H1 (cell line): ENCODE data around the gene SORL1-AS1.

Source experiments
- CTCF ChIA-PET: fragments of 300-600 bp; sonication (Branson Sonifier 250); formaldehyde crosslinking; loops from one replicate; lab custom pipeline; 2021; ENCODE audit not compliant: partially characterized antibody; lab: Charles Lee
- POLR2A ChIA-PET: fragments of 300-600 bp; sonication (Branson Sonifier 250); formaldehyde crosslinking; loops from one replicate; lab custom pipeline; 2021; ENCODE audit warnings: inconsistent platforms; ENCODE audit not compliant: partially characterized antibody; lab: Charles Lee
- DNase-seq, 2 experiments: peaks; one replicate each; pipeline versions ENCODE4 v3.0.0 to v3.0.0-alpha.2; 2010 to 2022; ENCODE audit warnings: low spot score in 2 of 2, low read depth in 1 of 2, mixed read lengths in 1 of 2
- FAIRE-seq: peaks from 2 replicates; lab custom pipeline; 2011; peaks lifted over from hg19 to GRCh38; lab: Jason Lieb, UNC
- H2AFZ ChIP-seq: 2 replicates; pipeline ENCODE4 v1.8.1; 2012; ENCODE audit warnings: low read length, inconsistent platforms
- H2AK5ac ChIP-seq: 2 replicates; pipeline ENCODE4 v1.6.1; 2013; ENCODE audit warnings: low read depth, low read length
- H2BK120ac ChIP-seq: replicated peaks from 2 replicates; pipeline ENCODE3; 2013; ENCODE audit warnings: low read depth, low read length, inconsistent platforms
- H2BK12ac ChIP-seq: 2 replicates; pipeline ENCODE4 v1.6.1; 2013; ENCODE audit warnings: low read depth, low read length
- H2BK15ac ChIP-seq: 2 replicates; pipeline ENCODE4 v1.6.1; 2013; ENCODE audit warnings: low read length
- H2BK20ac ChIP-seq: 2 replicates; pipeline ENCODE4 v1.6.1; 2013; ENCODE audit warnings: low read length
- H2BK5ac ChIP-seq: 2 replicates; pipeline ENCODE4 v1.6.1; 2013; ENCODE audit warnings: low read depth, low read length
- H3K14ac ChIP-seq: 2 replicates; pipeline ENCODE4 v1.6.1; 2013; ENCODE audit warnings: inconsistent platforms; ENCODE audit not compliant: insufficient read length
- H3K18ac ChIP-seq: 2 replicates; pipeline ENCODE4 v1.6.1; 2013; ENCODE audit warnings: low read length; ENCODE audit errors: extremely low read depth
- H3K23ac ChIP-seq: 2 replicates; pipeline ENCODE4 v1.6.1; 2013; ENCODE audit warnings: inconsistent platforms; ENCODE audit not compliant: insufficient read length
- H3K23me2 ChIP-seq: 2 replicates; pipeline ENCODE4 v1.6.1; 2013; ENCODE audit warnings: low read depth, low read length
- H3K27ac ChIP-seq: 2 replicates; pipeline ENCODE4 v1.6.1; 2011; ENCODE audit warnings: low read depth, low read length, inconsistent platforms
- H3K27me3 ChIP-seq, 4 experiments: replicated peaks in 1 of 4; 1 replicate in 1 of 4; 2 replicates in 3 of 4; pipeline versions ENCODE4 v1.6.1 to v1.8.1; 2011 to 2013; ENCODE audit warnings: low read length in 3 of 4, mild to moderate bottlenecking in 3 of 4, inconsistent platforms in 2 of 4, mixed read lengths in 2 of 4, moderate library complexity in 1 of 4; ENCODE audit not compliant: control insufficient read depth in 3 of 4, insufficient read depth in 3 of 4; ENCODE audit errors: extremely low read depth in 1 of 4
- H3K36me3 ChIP-seq, 4 experiments: 2 replicates each; pipeline versions ENCODE4 v1.6.1 to v1.8.1; 2011 to 2013; ENCODE audit warnings: mild to moderate bottlenecking in 4 of 4, low read length in 3 of 4, moderate library complexity in 2 of 4, control low read depth in 1 of 4, inconsistent platforms in 1 of 4; ENCODE audit not compliant: insufficient read depth in 4 of 4, control insufficient read depth in 2 of 4
- H3K4ac ChIP-seq: replicated peaks from 2 replicates; pipeline ENCODE3; 2013; ENCODE audit warnings: low read length, low read depth, mixed read lengths, inconsistent platforms; ENCODE audit not compliant: insufficient read length
- H3K4me1 ChIP-seq, 4 experiments: replicated peaks in 1 of 4; 1 replicate in 1 of 4; 2 replicates in 3 of 4; pipeline versions ENCODE4 v1.6.1 to v1.8.1; 2011 to 2013; ENCODE audit warnings: low read length in 3 of 4, inconsistent platforms in 2 of 4, mixed read lengths in 1 of 4; ENCODE audit not compliant: insufficient read depth in 4 of 4, control insufficient read depth in 3 of 4
- H3K4me2 ChIP-seq, 2 experiments: 2 replicates each; pipeline versions ENCODE4 v1.6.1 to v1.8.1; 2011 to 2013; ENCODE audit warnings: low read depth in 2 of 2, low read length in 2 of 2, control low read depth in 1 of 2, inconsistent platforms in 1 of 2, mild to moderate bottlenecking in 1 of 2; ENCODE audit not compliant: insufficient read depth in 1 of 2
- H3K4me3 ChIP-seq, 4 experiments: fragments of 200-600, 300-600 bp in 1 of 4; sonication (generic), shearing (Covaris generic), sonication (Bioruptor Twin) in 1 of 4; 2 replicates each; pipeline versions ENCODE4 v1.5.1 to v1.8.1; 2011 to 2016; ENCODE audit warnings: low read length in 4 of 4, low read depth in 3 of 4, control low read depth in 2 of 4, inconsistent platforms in 2 of 4, mild to moderate bottlenecking in 2 of 4, mixed read lengths in 1 of 4, moderate library complexity in 1 of 4; ENCODE audit not compliant: insufficient read depth in 2 of 4; ENCODE audit errors: extremely low read depth in 1 of 4
- H3K56ac ChIP-seq: replicated peaks from 2 replicates; pipeline ENCODE3; 2013; ENCODE audit warnings: low read depth, mild to moderate bottlenecking, mixed read lengths, low read length, inconsistent platforms; ENCODE audit not compliant: insufficient read length
- H3K79me1 ChIP-seq: 2 replicates; pipeline ENCODE4 v1.6.1; 2013; ENCODE audit warnings: low read depth, low read length, control low read depth
- H3K79me2 ChIP-seq, 2 experiments: 2 replicates each; pipeline versions ENCODE4 v1.6.1 to v1.8.1; 2012 to 2013; ENCODE audit warnings: low read length in 2 of 2, mild to moderate bottlenecking in 2 of 2, inconsistent platforms in 1 of 2; ENCODE audit not compliant: insufficient read depth in 2 of 2, control insufficient read depth in 1 of 2
- H3K9ac ChIP-seq, 4 experiments: replicated peaks in 1 of 4; 1 replicate in 1 of 4; 2 replicates in 3 of 4; pipeline versions ENCODE4 v1.6.1 to v1.8.1; 2011 to 2013; ENCODE audit warnings: low read depth in 3 of 4, low read length in 3 of 4, control low read depth in 2 of 4, mild to moderate bottlenecking in 2 of 4, moderate library complexity in 2 of 4, inconsistent platforms in 1 of 4; ENCODE audit errors: extremely low read depth in 1 of 4
- H3K9me3 ChIP-seq, 2 experiments: 2 replicates each; pipeline versions ENCODE4 v1.6.1 to v1.8.1; 2012 to 2013; ENCODE audit warnings: mild to moderate bottlenecking in 2 of 2, moderate library complexity in 2 of 2, control low read depth in 1 of 2, inconsistent platforms in 1 of 2, low read depth in 1 of 2, low read length in 1 of 2, mixed read lengths in 1 of 2; ENCODE audit not compliant: insufficient read depth in 2 of 2
- H4K20me1 ChIP-seq, 2 experiments: replicated peaks in 1 of 2; 2 replicates each; pipeline versions ENCODE3 to v1.8.1; 2011 to 2013; ENCODE audit warnings: inconsistent platforms in 2 of 2, low read length in 2 of 2, mild to moderate bottlenecking in 1 of 2; ENCODE audit not compliant: insufficient read depth in 2 of 2, control insufficient read depth in 1 of 2
- H4K5ac ChIP-seq: 2 replicates; pipeline ENCODE4 v1.6.1; 2013; ENCODE audit warnings: low read length, low read depth, mixed read lengths, inconsistent platforms; ENCODE audit not compliant: insufficient read length
- H4K8ac ChIP-seq: 2 replicates; pipeline ENCODE4 v1.8.0; 2013; ENCODE audit warnings: mild to moderate bottlenecking, moderate library complexity, low read length, inconsistent platforms; ENCODE audit not compliant: insufficient read depth; ENCODE audit errors: extremely low read depth
- H4K91ac ChIP-seq: replicated peaks from 2 replicates; pipeline ENCODE3; 2013; ENCODE audit warnings: low read length, mixed read lengths, inconsistent platforms; ENCODE audit not compliant: insufficient read length
- ATF2 ChIP-seq: IDR thresholded peaks from 2 replicates; pipeline ENCODE4 v1.6.1; 2012; ENCODE audit warnings: low read length, inconsistent platforms
- BACH1 ChIP-seq: IDR thresholded peaks from 2 replicates; pipeline ENCODE4 v1.6.1; 2012; ENCODE audit warnings: low read length, improper control_type of control experiment
- BRCA1 ChIP-seq: IDR thresholded peaks from 2 replicates; pipeline ENCODE4 v1.6.1; 2012; ENCODE audit warnings: low read depth, low read length, improper control_type of control experiment
- CBX8 ChIP-seq: fragments of 300-800, 300-1000 bp; sonication (generic); IDR thresholded peaks from 2 replicates; pipeline ENCODE4 v1.7.1; 2016; ENCODE audit warnings: low read depth, low read length, borderline replicate concordance
- CEBPB ChIP-seq: IDR thresholded peaks from 2 replicates; pipeline ENCODE4 v1.6.1; 2012; ENCODE audit warnings: low read depth, low read length
- CTBP2 ChIP-seq: IDR thresholded peaks from 2 replicates; pipeline ENCODE4 v1.7.0; 2011; ENCODE audit warnings: borderline replicate concordance, mild to moderate bottlenecking, moderate library complexity, mixed read lengths, low read length; ENCODE audit not compliant: insufficient read depth, insufficient read length
- EZH2 ChIP-seq: fragments of 200-600 bp; sonication (generic); IDR thresholded peaks from 2 replicates; pipeline ENCODE4 v1.7.1; 2012; ENCODE audit warnings: low read depth, mild to moderate bottlenecking, moderate library complexity, low read length, inconsistent platforms; ENCODE audit not compliant: severe bottlenecking
- FOSL1 ChIP-seq: IDR thresholded peaks from 2 replicates; pipeline ENCODE4 v1.6.1; 2011; ENCODE audit warnings: mild to moderate bottlenecking, low read depth, low read length, moderate library complexity; ENCODE audit not compliant: insufficient read depth
- NANOG ChIP-seq: IDR thresholded peaks from 2 replicates; pipeline ENCODE4 v1.6.1; 2011; ENCODE audit warnings: low read length, low read depth, mild to moderate bottlenecking, inconsistent platforms; ENCODE audit not compliant: insufficient read depth, poor library complexity, severe bottlenecking
- RAD21 ChIP-seq, 2 experiments: IDR thresholded peaks in 1 of 2; conservative IDR thresholded peaks in 1 of 2; 2 replicates each; pipeline ENCODE4 v1.6.1; 2011; ENCODE audit warnings: low read depth in 2 of 2, low read length in 2 of 2, improper control_type of control experiment in 1 of 2, inconsistent platforms in 1 of 2, mild to moderate bottlenecking in 1 of 2, moderate library complexity in 1 of 2
- RFX5 ChIP-seq: IDR thresholded peaks from 2 replicates; pipeline ENCODE4 v1.6.1; 2011; ENCODE audit warnings: low read depth, low read length, improper control_type of control experiment, borderline replicate concordance
- SIN3A ChIP-seq, 2 experiments: IDR thresholded peaks in 1 of 2; conservative IDR thresholded peaks in 1 of 2; 2 replicates each; pipeline ENCODE4 v1.6.1; 2011 to 2012; ENCODE audit warnings: low read length in 2 of 2, improper control_type of control experiment in 1 of 2, low read depth in 1 of 2, mild to moderate bottlenecking in 1 of 2
- SP4 ChIP-seq: IDR thresholded peaks from 2 replicates; pipeline ENCODE4 v1.6.1; 2012; ENCODE audit warnings: low read length, inconsistent platforms

Gene SORL1-AS1

GRCh38 chr11:121439759-121440158 lies 13.0 kb downstream of the SORL1-AS1 start:
- Histone ChIP-seq H2BK15ac (no peak overlapping the region), H2BK12ac (no peak overlapping the region), H3K36me3 (no peaks in the 10 kb centered on the region), H4K5ac (no peak overlapping the region), H3K9ac (no peak overlapping the region), H2BK20ac (no peak overlapping the region), H3K27ac (no peak overlapping the region), H3K23ac (no peak overlapping the region), H3K18ac (no peak overlapping the region), H3K79me1 (no peaks in the 10 kb centered on the region), H3K4me3 (no peak overlapping the region), H3K9me3 (no peaks in the 10 kb centered on the region), H3K14ac (no peak overlapping the region), H2AK5ac (no peak overlapping the region), H2AFZ (no peak overlapping the region), H3K4me2 (no peak overlapping the region), H4K91ac (no peak overlapping the region), H3K27me3 (no peaks in the 10 kb centered on the region), H2BK120ac (no peak overlapping the region), H3K4me1 (peaks cover 0 to 6% (median 0%) of the 10 kb centered on the region in 4 experiments; a peak in 1 of 7 replicates), H2BK5ac (no peak overlapping the region), H3K56ac (no peak overlapping the region), H4K8ac (no peak overlapping the region), H3K79me2 (no peaks in the 10 kb centered on the region), H4K20me1 (no peaks in the 10 kb centered on the region), H3K4ac (no peak overlapping the region), H3K23me2 (no peaks in the 10 kb centered on the region)
- POLR2A ChIA-PET: no interaction called here
- DNase-seq (no peak), FAIRE-seq (no peak)
- CTCF ChIA-PET: interaction anchor here (4.2 kb wide), 1 partner anchor 12 kb away, joined by 18 read pairs; the partner anchor contains the start of genes SORL1 and SORL1-AS1
- no peak for TF ChIP-seq RAD21 (IDR thresholded peaks at IDR 0.05 in 1 of 2, conservative IDR thresholded peaks at IDR 0.05 in 1 of 2; ENCODE audit: low read depth in 2 of 2, low read length in 2 of 2)
- TF ChIP-seq BACH1: no peak
- no peak for TF ChIP-seq EZH2
- no peak for TF ChIP-seq SP4
- no peak for TF ChIP-seq FOSL1
- no peak for TF ChIP-seq BRCA1
- no peak for TF ChIP-seq CEBPB
- TF ChIP-seq NANOG: no peak
- no peak for TF ChIP-seq RFX5
- TF ChIP-seq CTBP2: no peak
- no peak for TF ChIP-seq SIN3A (conservative IDR thresholded peaks at IDR 0.05 in 1 of 2, IDR thresholded peaks at IDR 0.05 in 1 of 2; ENCODE audit: low read depth in 1 of 2, low read length in 2 of 2)
- no peak for TF ChIP-seq CBX8
- no peak for TF ChIP-seq ATF2
